SK-N-SH (cell line): ENCODE data around the gene CEACAM1. TPM values are rescaled to one million over a fixed set of nuclear protein-coding genes. Genes with fewer than 3 reads are reported as not detected.
A peak's percentile ranks its signal among the peaks of the same experiment; 100 is the strongest.

Experiments
- CTCF ChIA-PET: fragments of 300-600, 350-600 bp; formaldehyde crosslinking; extraction: SDS; loops from one replicate; lab custom pipeline; 2021; lab: Yijun Ruan, JAX
- POLR2A ChIA-PET: fragments of 350-600 bp; sonication (Branson Sonifier 250); formaldehyde crosslinking; extraction: SDS; loops from one replicate; lab custom pipeline; 2020; ENCODE audit warnings: antibody characterized with exemption, inconsistent platforms; lab: Yijun Ruan, JAX
- DNase-seq: peaks from one replicate; pipeline ENCODE4 v3.0.0; 2012
- H2AFZ ChIP-seq: fragments of 200-600 bp; sonication (generic); 2 replicates; pipeline ENCODE4 v1.8.1; 2016; ENCODE audit warnings: antibody characterized with exemption, mild to moderate bottlenecking, low read depth
- H3F3A ChIP-seq: fragments of 200-600 bp; sonication (generic); replicated peaks from 2 replicates; pipeline ENCODE3; 2016; ENCODE audit warnings: antibody characterized with exemption, mild to moderate bottlenecking; ENCODE audit not compliant: insufficient read depth
- H3K27ac ChIP-seq, 2 experiments: fragments of 200-500 bp in 1 of 2; fragments of 200-600 bp in 1 of 2; sonication (Bioruptor generic) in 1 of 2; sonication (generic), shearing (Covaris generic) in 1 of 2; 2 replicates each; pipeline versions ENCODE4 v1.5.1 to v1.6.1; 2014 to 2016; ENCODE audit warnings: low read depth in 2 of 2, inconsistent platforms in 1 of 2, low read length in 1 of 2, mild to moderate bottlenecking in 1 of 2, mixed read lengths in 1 of 2
- H3K27me3 ChIP-seq: fragments of 200-600 bp; sonication (generic), shearing (Covaris generic); 2 replicates; pipeline ENCODE4 v1.6.1; 2016; ENCODE audit warnings: mixed run types; ENCODE audit not compliant: insufficient read depth
- H3K36me3 ChIP-seq, 2 experiments: fragments of 200-500 bp in 1 of 2; fragments of 200-600 bp in 1 of 2; sonication (Bioruptor generic) in 1 of 2; sonication (generic) in 1 of 2; replicated peaks in 1 of 2; 2 replicates each; pipeline versions ENCODE3 to v1.5.1; 2014 to 2016; ENCODE audit warnings: low read length in 1 of 2, mild to moderate bottlenecking in 1 of 2; ENCODE audit not compliant: insufficient read depth in 2 of 2, control insufficient read depth in 1 of 2
- H3K4me1 ChIP-seq, 2 experiments: fragments of 200-500 bp in 1 of 2; fragments of 200-600 bp in 1 of 2; sonication (Bioruptor generic) in 1 of 2; sonication (generic), shearing (Covaris generic) in 1 of 2; 2 replicates each; pipeline versions ENCODE4 v1.5.1 to v1.6.1; 2014 to 2016; ENCODE audit warnings: low read depth in 1 of 2, low read length in 1 of 2, mixed run types in 1 of 2; ENCODE audit not compliant: insufficient read depth in 2 of 2, control insufficient read depth in 1 of 2
- H3K4me2 ChIP-seq: fragments of 200-600 bp; sonication (generic), shearing (Covaris generic); 2 replicates; pipeline ENCODE4 v1.6.1; 2017; ENCODE audit warnings: mixed run types
- H3K4me3 ChIP-seq, 2 experiments: fragments of 200-500 bp in 1 of 2; fragments of 200-600 bp in 1 of 2; sonication (Bioruptor generic) in 1 of 2; sonication (generic), shearing (Covaris generic) in 1 of 2; 2 replicates each; pipeline versions ENCODE4 v1.5.1 to v1.8.1; 2014 to 2016; ENCODE audit warnings: low read depth in 2 of 2, inconsistent platforms in 1 of 2, low read length in 1 of 2, mild to moderate bottlenecking in 1 of 2, mixed read lengths in 1 of 2, moderate library complexity in 1 of 2
- H3K79me2 ChIP-seq: fragments of 200-600 bp; sonication (generic); 2 replicates; pipeline ENCODE4 v1.8.1; 2017; ENCODE audit warnings: mild to moderate bottlenecking; ENCODE audit not compliant: insufficient read depth
- H3K9ac ChIP-seq: fragments of 200-600 bp; sonication (generic); 2 replicates; pipeline ENCODE4 v1.6.1; 2017; ENCODE audit warnings: mixed run types
- H3K9me2 ChIP-seq: fragments of 200-600 bp; sonication (generic); 2 replicates; pipeline ENCODE4 v1.6.1; 2017; ENCODE audit warnings: mixed run types
- H3K9me3 ChIP-seq: fragments of 200-600 bp; sonication (generic); 2 replicates; pipeline ENCODE4 v1.6.1; 2017; ENCODE audit warnings: mixed run types, mild to moderate bottlenecking, moderate library complexity
- H4K20me1 ChIP-seq: fragments of 200-600 bp; sonication (generic); 2 replicates; pipeline ENCODE4 v1.6.1; 2017; ENCODE audit warnings: mild to moderate bottlenecking, mixed run types; ENCODE audit not compliant: insufficient read depth
- ELF1 ChIP-seq: IDR thresholded peaks from 2 replicates; pipeline ENCODE4 v1.4.0; 2012
- MXI1 ChIP-seq: IDR thresholded peaks from 2 replicates; pipeline ENCODE4 v1.6.1; 2012; ENCODE audit warnings: mild to moderate bottlenecking, low read depth, low read length, improper control_type of control experiment
- POLR2AphosphoS5 ChIP-seq: IDR thresholded peaks from 2 replicates; pipeline ENCODE4 v1.6.1; 2012; ENCODE audit warnings: low read depth, low read length
- RCOR1 ChIP-seq: fragments of 150-350 bp; IDR thresholded peaks from 2 replicates; pipeline ENCODE4 v1.6.1; 2017; ENCODE audit warnings: antibody characterized with exemption, low read length
- SIN3A ChIP-seq: IDR thresholded peaks from 2 replicates; pipeline ENCODE4 v1.6.1; 2012; ENCODE audit warnings: low read depth, mild to moderate bottlenecking, low read length, moderate library complexity, borderline replicate concordance
- TCF12 ChIP-seq: IDR thresholded peaks from 2 replicates; pipeline ENCODE4 v1.4.0; 2012
- WGBS: methylation state at CpG from one replicate; pipeline ENCODE4 v1.1.6; 2017; ENCODE audit warnings: low lambda C conversion rate; 5-methylcytosine and 5-hydroxymethylcytosine counted together
- polyA plus RNA-seq, 3 experiments: library from polyadenylated mRNA; depleted of rRNA; stranded (reverse); fragments of >200 nt; gene quantifications; 2 replicates each; pipeline ENCODE4 v1.2.3, GENCODE V29; 2012
- TF ChIP-seq, protein P1 (sequence below): fragments of 200-600 bp; sonication (generic); IDR thresholded peaks from 2 replicates; pipeline ENCODE4 v1.6.1; 2017; ENCODE audit warnings: antibody characterized with exemption, mild to moderate bottlenecking, moderate library complexity
- TF ChIP-seq, protein P2 (sequence below): IDR thresholded peaks from 2 replicates; pipeline ENCODE4 v1.4.0; 2012; ENCODE audit warnings: low read depth, borderline replicate concordance

The CEACAM1 gene
- polyA plus RNA-seq, 1 of the 3 experiments (the other 2 are of a cell fraction) = 0.53 TPM

DNA sequence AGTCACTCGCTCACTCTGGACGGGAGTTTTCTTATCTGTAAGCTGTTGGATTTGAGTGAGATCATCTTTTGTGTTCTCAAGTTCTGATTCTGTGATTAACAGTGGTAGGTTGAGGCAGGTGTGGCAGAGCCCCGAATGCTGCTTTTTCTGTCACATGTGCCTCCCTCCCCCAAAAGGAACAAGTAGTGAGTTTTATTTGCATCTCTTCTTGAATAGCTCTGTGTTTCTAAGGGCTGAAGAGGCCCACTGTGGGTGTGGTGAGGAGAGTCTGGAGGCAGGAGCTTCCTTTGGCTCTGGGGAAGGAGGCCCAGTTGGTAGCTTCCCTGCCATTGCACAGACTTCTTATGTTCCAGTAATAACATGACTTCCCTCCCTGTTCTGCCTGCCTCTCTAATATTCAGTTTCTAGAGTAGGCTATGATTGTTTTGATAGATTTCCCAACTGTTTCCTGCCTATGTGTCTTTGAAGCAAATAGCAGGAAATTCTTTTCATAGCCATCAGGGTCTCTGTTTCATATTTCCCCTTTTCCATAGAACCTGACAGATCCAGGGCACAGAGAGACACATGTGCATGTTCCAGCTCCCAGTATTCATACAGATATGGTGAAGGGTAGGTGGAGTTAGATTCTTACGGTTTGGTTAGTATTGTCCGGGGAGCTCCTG is 61.6 kb downstream of the CEACAM1 start:
- POLR2A ChIA-PET = interaction anchor here (0.9 kb wide), 1 partner anchor 9 kb away, joined by 4 read pairs; no protein-coding TSS in a partner anchor
- no peak for TF ChIP-seq SIN3A
- TF ChIP-seq TCF12 = peak; percentile 5; the same call in 1 of the 2 replicates
- CTCF ChIA-PET = interaction anchor here (0.7 to 2.2 kb wide), 9 partner anchors 15 to 130 kb away, joined by 3 to 7 read pairs (median 4); partner anchors contain the start of gene CEACAM1
- no peak for DNase-seq
- H3K4me1 ChIP-seq = peaks cover 0 to 11% of the 10 kb centered on the region in 2 experiments; a peak in 2 of 4 replicates
- H3K4me2 ChIP-seq = no peak overlapping the region
- H3K9ac ChIP-seq = no peak overlapping the region
- no peaks in the 10 kb centered on the region for H4K20me1 ChIP-seq
- no peaks in the 10 kb centered on the region for H3K9me2 ChIP-seq
- H3F3A ChIP-seq = no peaks in the 10 kb centered on the region
- 0 out of 4 replicates have a peak overlapping the region, but pooled peaks of 1 of the 2 experiments have one; percentile 0 for H3K27ac ChIP-seq
- no peaks in the 10 kb centered on the region for H3K36me3 ChIP-seq
- H3K4me3 ChIP-seq = no peak overlapping the region
- H3K79me2 ChIP-seq = no peaks in the 10 kb centered on the region
- WGBS = 82% methylated on average over 5 of the region's 5 CpGs
- no peaks in the 10 kb centered on the region for H3K27me3 ChIP-seq
- H3K9me3 ChIP-seq = no peaks in the 10 kb centered on the region
- no peak overlapping the region for H2AFZ ChIP-seq

DNA sequence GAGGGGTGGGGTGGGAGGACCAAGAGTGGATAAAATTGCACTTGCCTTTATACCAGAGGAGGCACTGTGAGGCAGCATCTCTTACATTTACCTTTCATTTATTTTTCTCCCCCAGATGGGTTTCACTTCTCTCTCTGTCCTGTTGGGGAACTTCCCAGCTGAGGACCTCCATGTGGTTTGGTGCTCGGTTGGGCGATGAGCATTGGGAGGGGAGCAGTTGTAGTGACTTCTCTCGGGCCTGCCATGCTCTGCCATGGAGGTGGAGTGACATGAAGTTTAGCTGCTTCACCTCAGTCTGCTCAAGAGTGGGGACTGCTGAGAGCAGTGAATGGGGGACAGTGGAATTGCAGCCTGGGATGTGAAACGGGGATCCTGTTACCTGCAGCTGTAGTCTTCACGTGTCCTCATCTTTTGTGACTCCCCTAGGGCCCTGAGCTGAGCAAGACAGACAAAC is 62.4 kb downstream of the CEACAM1 start:
- H4K20me1 ChIP-seq = no peaks in the 10 kb centered on the region
- CTCF ChIA-PET = interaction anchor here (0.7 to 2.2 kb wide), 6 partner anchors 14 to 131 kb away, joined by 3 to 7 read pairs (median 4); partner anchors contain the start of gene CEACAM1
- no peaks in the 10 kb centered on the region for H3F3A ChIP-seq
- TF ChIP-seq MXI1 (no peak), RCOR1 (no peak), SIN3A (no peak), ELF1 (no peak), POLR2AphosphoS5 (no peak)
- TF ChIP-seq, protein P1, sequence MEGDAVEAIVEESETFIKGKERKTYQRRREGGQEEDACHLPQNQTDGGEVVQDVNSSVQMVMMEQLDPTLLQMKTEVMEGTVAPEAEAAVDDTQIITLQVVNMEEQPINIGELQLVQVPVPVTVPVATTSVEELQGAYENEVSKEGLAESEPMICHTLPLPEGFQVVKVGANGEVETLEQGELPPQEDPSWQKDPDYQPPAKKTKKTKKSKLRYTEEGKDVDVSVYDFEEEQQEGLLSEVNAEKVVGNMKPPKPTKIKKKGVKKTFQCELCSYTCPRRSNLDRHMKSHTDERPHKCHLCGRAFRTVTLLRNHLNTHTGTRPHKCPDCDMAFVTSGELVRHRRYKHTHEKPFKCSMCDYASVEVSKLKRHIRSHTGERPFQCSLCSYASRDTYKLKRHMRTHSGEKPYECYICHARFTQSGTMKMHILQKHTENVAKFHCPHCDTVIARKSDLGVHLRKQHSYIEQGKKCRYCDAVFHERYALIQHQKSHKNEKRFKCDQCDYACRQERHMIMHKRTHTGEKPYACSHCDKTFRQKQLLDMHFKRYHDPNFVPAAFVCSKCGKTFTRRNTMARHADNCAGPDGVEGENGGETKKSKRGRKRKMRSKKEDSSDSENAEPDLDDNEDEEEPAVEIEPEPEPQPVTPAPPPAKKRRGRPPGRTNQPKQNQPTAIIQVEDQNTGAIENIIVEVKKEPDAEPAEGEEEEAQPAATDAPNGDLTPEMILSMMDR = no peak
- TF ChIP-seq, protein P2, sequence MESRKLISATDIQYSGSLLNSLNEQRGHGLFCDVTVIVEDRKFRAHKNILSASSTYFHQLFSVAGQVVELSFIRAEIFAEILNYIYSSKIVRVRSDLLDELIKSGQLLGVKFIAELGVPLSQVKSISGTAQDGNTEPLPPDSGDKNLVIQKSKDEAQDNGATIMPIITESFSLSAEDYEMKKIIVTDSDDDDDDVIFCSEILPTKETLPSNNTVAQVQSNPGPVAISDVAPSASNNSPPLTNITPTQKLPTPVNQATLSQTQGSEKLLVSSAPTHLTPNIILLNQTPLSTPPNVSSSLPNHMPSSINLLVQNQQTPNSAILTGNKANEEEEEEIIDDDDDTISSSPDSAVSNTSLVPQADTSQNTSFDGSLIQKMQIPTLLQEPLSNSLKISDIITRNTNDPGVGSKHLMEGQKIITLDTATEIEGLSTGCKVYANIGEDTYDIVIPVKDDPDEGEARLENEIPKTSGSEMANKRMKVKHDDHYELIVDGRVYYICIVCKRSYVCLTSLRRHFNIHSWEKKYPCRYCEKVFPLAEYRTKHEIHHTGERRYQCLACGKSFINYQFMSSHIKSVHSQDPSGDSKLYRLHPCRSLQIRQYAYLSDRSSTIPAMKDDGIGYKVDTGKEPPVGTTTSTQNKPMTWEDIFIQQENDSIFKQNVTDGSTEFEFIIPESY = no peak
- TF ChIP-seq, all 33 proteins: peak for 0
- Histone ChIP-seq H3K4me1 (peaks cover 0 to 11% of the 10 kb centered on the region in 2 experiments; a peak in 2 of 4 replicates), H3K27ac (no peak overlapping the region), H3K36me3 (no peaks in the 10 kb centered on the region), H3K27me3 (no peaks in the 10 kb centered on the region), H3K9me3 (no peaks in the 10 kb centered on the region), H3K4me3 (no peak overlapping the region), H3K79me2 (no peaks in the 10 kb centered on the region), H3K9me2 (no peaks in the 10 kb centered on the region), H2AFZ (no peak overlapping the region), H3K9ac (no peak overlapping the region), H3K4me2 (no peak overlapping the region)
- POLR2A ChIA-PET = no interaction called here
- WGBS = 88% methylated on average over 5 of the region's 5 CpGs
- DNase-seq = no peak
